C4-2B (cell line): ENCODE measurements around the gene ZIK1.

Experiments used
- H3K27ac ChIP-seq: fragments of 450-650 bp; 2 replicates; pipeline ENCODE4 v1.5.1; 2017
- ZFX ChIP-seq: fragments of 450-650 bp; IDR thresholded peaks from 2 replicates; pipeline ENCODE4 v1.6.1; 2017
- TF ChIP-seq, protein P1 (sequence below): fragments of 450-650 bp; conservative IDR thresholded peaks from 2 replicates; pipeline ENCODE4 v1.5.1; 2017; ENCODE audit warnings: mild to moderate bottlenecking

ZIK1 gene

DNA sequence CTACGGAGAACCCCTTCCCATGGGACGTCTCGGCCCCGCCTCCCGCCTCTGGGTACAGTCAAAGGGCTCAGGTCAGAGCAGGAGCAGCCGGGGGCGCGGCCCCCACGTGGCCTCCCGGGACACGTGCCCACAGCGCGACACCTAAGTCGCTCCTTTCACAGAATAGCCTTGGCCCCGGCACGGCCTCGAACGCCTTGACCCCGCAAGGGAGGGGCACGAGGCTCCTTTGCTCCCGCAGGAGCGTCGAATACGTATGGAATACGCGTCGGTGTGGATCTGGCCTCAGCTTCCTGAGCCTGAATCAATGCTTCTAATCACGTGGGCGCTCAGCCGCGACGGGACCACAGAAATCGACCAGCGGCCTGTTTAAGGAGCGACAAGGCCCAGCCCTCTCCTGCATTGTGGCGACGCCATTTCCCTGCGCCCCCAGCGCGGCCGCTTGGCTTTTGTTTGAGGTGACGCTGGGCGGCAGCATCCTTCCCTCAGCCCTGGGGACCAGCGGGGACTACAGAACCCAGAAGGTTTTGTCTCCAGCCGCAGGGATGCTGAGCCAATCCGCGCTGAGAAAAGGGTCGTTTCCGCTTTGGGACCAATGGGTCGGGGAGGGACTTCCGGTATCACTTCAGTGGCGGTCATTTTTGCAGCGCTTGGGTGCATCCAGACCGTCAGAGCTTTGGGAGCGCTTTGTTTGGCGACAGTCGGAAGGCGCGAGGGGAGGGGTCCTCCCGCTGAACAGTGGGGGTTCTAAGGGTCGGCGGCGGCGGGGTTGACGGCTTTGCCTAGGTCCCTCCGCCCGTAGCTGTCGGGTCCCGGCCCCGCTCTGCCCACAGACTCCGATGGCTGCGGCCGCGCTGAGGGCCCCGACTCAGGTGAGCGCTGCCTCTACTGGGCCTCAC lies at the start of gene ZIK1:
Gene ZIK1, plus strand, starts transcription at position 625 of the 896 bp plus-strand sequence. Its CDS starts 212 bp downstream, at position 837.
- no peak within 1 kb of the TSS for H3K27ac ChIP-seq
- TF ChIP-seq, protein P1, sequence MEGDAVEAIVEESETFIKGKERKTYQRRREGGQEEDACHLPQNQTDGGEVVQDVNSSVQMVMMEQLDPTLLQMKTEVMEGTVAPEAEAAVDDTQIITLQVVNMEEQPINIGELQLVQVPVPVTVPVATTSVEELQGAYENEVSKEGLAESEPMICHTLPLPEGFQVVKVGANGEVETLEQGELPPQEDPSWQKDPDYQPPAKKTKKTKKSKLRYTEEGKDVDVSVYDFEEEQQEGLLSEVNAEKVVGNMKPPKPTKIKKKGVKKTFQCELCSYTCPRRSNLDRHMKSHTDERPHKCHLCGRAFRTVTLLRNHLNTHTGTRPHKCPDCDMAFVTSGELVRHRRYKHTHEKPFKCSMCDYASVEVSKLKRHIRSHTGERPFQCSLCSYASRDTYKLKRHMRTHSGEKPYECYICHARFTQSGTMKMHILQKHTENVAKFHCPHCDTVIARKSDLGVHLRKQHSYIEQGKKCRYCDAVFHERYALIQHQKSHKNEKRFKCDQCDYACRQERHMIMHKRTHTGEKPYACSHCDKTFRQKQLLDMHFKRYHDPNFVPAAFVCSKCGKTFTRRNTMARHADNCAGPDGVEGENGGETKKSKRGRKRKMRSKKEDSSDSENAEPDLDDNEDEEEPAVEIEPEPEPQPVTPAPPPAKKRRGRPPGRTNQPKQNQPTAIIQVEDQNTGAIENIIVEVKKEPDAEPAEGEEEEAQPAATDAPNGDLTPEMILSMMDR = no peak
- no peak for TF ChIP-seq ZFX

DNA sequence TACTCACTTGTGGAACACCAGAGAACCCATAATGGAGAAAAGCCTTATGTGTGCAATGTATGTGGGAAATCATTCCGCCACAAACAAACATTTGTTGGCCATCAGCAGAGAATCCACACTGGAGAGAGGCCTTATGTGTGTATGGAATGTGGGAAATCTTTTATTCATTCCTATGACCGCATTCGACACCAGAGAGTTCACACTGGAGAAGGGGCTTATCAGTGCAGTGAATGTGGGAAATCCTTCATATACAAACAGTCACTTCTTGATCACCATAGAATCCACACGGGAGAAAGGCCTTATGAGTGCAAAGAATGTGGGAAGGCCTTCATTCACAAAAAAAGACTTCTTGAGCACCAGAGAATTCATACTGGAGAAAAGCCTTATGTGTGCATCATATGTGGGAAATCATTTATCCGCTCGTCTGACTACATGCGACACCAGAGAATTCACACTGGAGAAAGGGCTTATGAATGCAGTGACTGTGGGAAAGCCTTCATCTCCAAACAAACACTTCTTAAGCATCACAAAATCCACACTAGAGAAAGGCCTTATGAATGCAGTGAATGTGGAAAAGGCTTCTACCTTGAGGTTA lies 45.9 kb upstream of the ZIK1 start:
- H3K27ac ChIP-seq = no peak overlapping the region
- TF ChIP-seq, protein P1 = no peak
- no peak for TF ChIP-seq ZFX

DNA sequence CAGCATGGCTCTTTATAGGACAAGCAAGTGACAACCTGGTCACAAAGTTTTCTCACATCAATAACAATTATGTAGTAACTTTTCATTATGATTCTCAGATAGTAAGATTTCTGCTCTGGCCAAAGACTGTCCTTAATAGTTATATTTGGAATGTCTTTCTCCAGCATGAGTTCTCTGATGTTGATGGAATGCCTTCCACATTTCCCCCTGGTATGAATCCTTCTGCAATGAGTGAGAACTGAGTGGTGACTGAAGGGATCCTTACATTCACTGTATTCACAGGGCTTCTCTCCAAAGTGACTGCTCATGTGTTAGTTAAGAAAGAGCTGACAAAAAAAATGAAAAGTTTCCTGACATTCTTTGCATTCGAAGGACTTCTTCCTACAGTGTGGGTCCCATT lies 37.4 kb upstream of the ZIK1 start:
- TF ChIP-seq, protein P1 = no peak
- no peak for TF ChIP-seq ZFX
- H3K27ac ChIP-seq = no peak overlapping the region

DNA sequence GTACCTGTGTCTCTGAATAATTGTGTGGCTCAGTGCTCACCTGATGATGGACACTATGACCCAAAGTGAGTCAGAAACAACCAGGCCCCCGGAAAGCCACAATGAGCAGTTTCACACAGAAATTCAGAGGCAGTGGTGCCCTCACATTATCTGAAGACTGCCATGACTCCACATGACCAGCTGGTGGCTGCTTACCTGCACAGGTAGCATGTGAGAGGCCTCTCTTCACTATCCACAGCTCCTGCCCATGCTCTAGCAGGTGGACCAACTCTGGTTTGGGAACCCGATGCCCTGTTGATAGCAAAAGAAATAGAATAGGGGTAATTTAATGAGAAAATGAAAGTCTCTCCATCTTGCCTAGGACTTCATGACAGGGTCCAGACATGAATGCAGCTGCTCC lies 31.5 kb upstream of the ZIK1 start:
- no peak overlapping the region for H3K27ac ChIP-seq
- TF ChIP-seq, protein P1 = no peak
- TF ChIP-seq ZFX = no peak

DNA sequence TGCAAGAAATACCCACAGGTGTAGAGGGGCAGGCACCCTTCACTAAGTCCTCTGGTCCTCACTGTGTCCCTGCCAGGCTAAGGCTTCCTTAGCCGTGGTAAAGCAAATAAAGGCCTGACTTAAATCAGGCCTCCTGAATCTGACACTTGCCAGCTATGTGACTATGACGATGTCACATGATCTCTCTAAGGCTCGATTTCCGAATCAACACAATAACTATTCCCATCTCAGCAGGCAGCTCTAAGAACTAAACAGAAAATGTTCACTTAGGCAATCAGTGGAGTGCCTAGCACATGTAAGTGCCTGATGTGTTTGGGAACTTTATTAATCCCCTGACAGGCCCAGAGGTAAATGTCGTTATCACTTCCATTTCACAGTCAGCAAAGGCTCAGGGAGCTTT lies 26.3 kb upstream of the ZIK1 start:
- TF ChIP-seq, protein P1 = no peak
- TF ChIP-seq ZFX = peak; percentile 13; the same call in 1 of the 2 replicates
- H3K27ac ChIP-seq = no peak overlapping the region

DNA sequence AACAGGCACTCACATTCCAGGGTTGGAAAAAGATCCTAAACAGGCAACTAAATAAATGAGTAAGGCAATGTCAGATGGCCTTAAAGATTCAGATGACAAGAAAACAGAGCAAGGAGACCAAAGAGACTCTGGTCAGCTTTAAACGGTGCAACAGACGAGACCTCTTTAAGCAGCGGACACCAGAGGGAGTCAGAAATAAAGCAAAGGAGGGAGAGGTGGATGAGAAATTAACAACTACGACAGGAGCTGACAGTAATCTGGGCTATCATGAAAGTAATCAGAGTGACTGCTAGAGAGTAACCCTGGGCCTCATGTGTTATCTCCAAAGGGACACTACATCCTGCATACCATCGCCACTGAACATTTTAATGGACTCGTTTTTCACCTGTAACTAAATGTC lies 25.4 kb upstream of the ZIK1 start:
- TF ChIP-seq ZFX = no peak
- TF ChIP-seq, protein P1 = no peak
- H3K27ac ChIP-seq = peak overlapping the region; percentile 74

DNA sequence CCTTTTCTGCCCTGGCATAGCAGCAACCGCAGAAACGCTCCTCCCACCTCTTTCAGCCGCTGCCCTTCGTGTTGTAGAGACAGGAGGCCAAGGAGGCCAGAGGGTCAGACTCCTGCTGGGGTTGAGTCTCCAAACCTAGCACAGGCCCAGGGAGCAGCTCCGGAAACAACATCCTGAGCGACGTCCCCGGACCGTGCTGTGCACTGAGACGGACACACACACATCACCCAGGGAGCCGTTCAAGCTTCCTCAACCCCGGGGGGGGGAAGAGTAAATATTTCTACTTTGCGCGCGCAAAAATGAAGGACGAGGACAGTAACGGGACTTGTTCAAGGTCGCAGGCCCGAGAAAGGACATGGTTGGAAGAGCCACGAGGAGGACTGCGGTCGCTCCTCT lies 24.9 kb upstream of the ZIK1 start:
- TF ChIP-seq, protein P1 = no peak
- TF ChIP-seq ZFX = no peak
- H3K27ac ChIP-seq = peak overlapping the region; percentile 74
